ENCODE data around the gene GOLGA6B.
A peak's percentile ranks its signal among the peaks of the same experiment; 100 is the strongest.
"Not testable (repeated sequence)": the region's sequence is repeated elsewhere in the genome, so short reads cannot be mapped to it uniquely, and the experiment has no call there.

GOLGA6B gene

GRCh38 chr15:72665706-72666105 is 11.2 kb downstream of the GOLGA6B start:
- not testable (repeated sequence) for DNase-seq

- not testable (repeated sequence) for DNase-seq
Measured at GRCh38 chr15:72669803-72670202, 15.3 kb downstream of the GOLGA6B start.

- DNase-seq: peak; percentile 81
Measured at GRCh38 chr15:72670656-72671352, 16.3 kb downstream of the GOLGA6B start.

GRCh38 chr15:72671525-72671924 is 17.0 kb downstream of the GOLGA6B start:
- no peak for DNase-seq

GRCh38 chr15:72676838-72677237 is 22.3 kb downstream of the GOLGA6B start:
- no peak for DNase-seq

- no peak for DNase-seq
Measured at GRCh38 chr15:72680931-72681330, 26.4 kb downstream of the GOLGA6B start.

- DNase-seq: no peak
Measured at GRCh38 chr15:72682772-72683171, 28.3 kb downstream of the GOLGA6B start.

- DNase-seq: no peak
Measured at GRCh38 chr15:72685301-72685924, 30.9 kb downstream of the GOLGA6B start.

- DNase-seq: peak; percentile 91
Measured at GRCh38 chr15:72685925-72686794, 31.7 kb downstream of the GOLGA6B start, which contains the start of the genes BBS4 and HIGD2B. TSS of gene BBS4 (plus strand) at chr15:72686207. CDS start at chr15:72686228, 21 bp downstream. TSS of gene HIGD2B (minus strand) at chr15:72686182. CDS start at chr15:72676374, 9,808 bp downstream.

GRCh38 chr15:72688697-72689096 is 34.2 kb downstream of the GOLGA6B start:
- DNase-seq: no peak

GRCh38 chr15:72690938-72691337 is 36.4 kb downstream of the GOLGA6B start:
- no peak for DNase-seq

- no peak for DNase-seq
Measured at GRCh38 chr15:72698938-72699337, 44.4 kb downstream of the GOLGA6B start.

GRCh38 chr15:72700076-72700475 is 45.6 kb downstream of the GOLGA6B start:
- DNase-seq: no peak

- DNase-seq: no peak
Measured at GRCh38 chr15:72706266-72706665, 51.8 kb downstream of the GOLGA6B start.

- not testable (repeated sequence) for DNase-seq
Measured at GRCh38 chr15:72708551-72709303, 54.2 kb downstream of the GOLGA6B start.
